Hepatocyte (in vitro differentiated cells): Measurements from ENCODE around the gene SLC39A11. TPM values are rescaled to one million over a fixed set of nuclear protein-coding genes. Genes with fewer than 3 reads are reported as not detected.

Source experiments
- DNase-seq: peaks from one replicate; pipeline ENCODE4 v3.0.0-alpha.2; 2016; ENCODE audit warnings: low spot score
- H2AFZ ChIP-seq: fragments of 200-600 bp; sonication (generic); 2 replicates; pipeline ENCODE4 v1.6.0; 2016; ENCODE audit warnings: antibody characterized with exemption, mild to moderate bottlenecking
- H3K27ac ChIP-seq: fragments of 200-600 bp; sonication (generic); 2 replicates; pipeline ENCODE4 v1.5.1; 2016; ENCODE audit warnings: mild to moderate bottlenecking
- H3K27me3 ChIP-seq: fragments of 200-600 bp; sonication (generic); 2 replicates; pipeline ENCODE4 v1.6.1; 2016
- H3K36me3 ChIP-seq: fragments of 200-600 bp; sonication (generic); replicated peaks from 2 replicates; pipeline ENCODE4 v1.5.1; 2016; ENCODE audit warnings: low read depth; ENCODE audit not compliant: insufficient read depth
- H3K4me1 ChIP-seq: fragments of 200-600 bp; sonication (generic); 2 replicates; pipeline ENCODE4 v1.5.1; 2016; ENCODE audit warnings: mild to moderate bottlenecking, moderate library complexity; ENCODE audit not compliant: insufficient read depth
- H3K4me2 ChIP-seq: fragments of 200-600 bp; sonication (generic); 2 replicates; pipeline ENCODE4 v1.6.0; 2016
- H3K4me3 ChIP-seq: fragments of 200-600 bp; sonication (generic); 2 replicates; pipeline ENCODE4 v1.5.1; 2016; ENCODE audit warnings: mild to moderate bottlenecking
- H3K79me2 ChIP-seq: fragments of 200-600 bp; sonication (generic); 2 replicates; pipeline ENCODE4 v1.6.0; 2017; ENCODE audit warnings: mild to moderate bottlenecking
- H3K9me2 ChIP-seq: fragments of 200-600 bp; sonication (generic); replicated peaks from 2 replicates; pipeline ENCODE4 v1.6.0; 2017; ENCODE audit warnings: mild to moderate bottlenecking; ENCODE audit not compliant: insufficient read depth
- H3K9me3 ChIP-seq: fragments of 200-600 bp; sonication (generic); 2 replicates; pipeline ENCODE4 v1.5.1; 2016; ENCODE audit warnings: low read depth, mild to moderate bottlenecking
- H4K20me1 ChIP-seq: fragments of 200-600 bp; sonication (generic); 2 replicates; pipeline ENCODE4 v1.6.0; 2016; ENCODE audit warnings: mild to moderate bottlenecking; ENCODE audit not compliant: insufficient read depth, poor library complexity, severe bottlenecking
- EZH2 ChIP-seq: fragments of 200-600 bp; sonication (generic); IDR thresholded peaks from 2 replicates; pipeline ENCODE4 v1.6.1; 2016; ENCODE audit warnings: antibody characterized with exemption, mild to moderate bottlenecking, borderline replicate concordance
- EZH2phosphoT487 ChIP-seq: fragments of 200-600 bp; sonication (generic); IDR thresholded peaks from one replicate; pipeline ENCODE4 v1.6.1; 2018; ENCODE audit warnings: antibody characterized with exemption, mild to moderate bottlenecking, low read depth, moderate library complexity; ENCODE audit not compliant: unreplicated experiment, severe bottlenecking
- WGBS: methylation state at CpG from one replicate; pipeline ENCODE4 v1.1.6; 2016; ENCODE audit warnings: low lambda C conversion rate; ENCODE audit errors: missing lambda C conversion rate; 5-methylcytosine and 5-hydroxymethylcytosine counted together
- polyA plus RNA-seq: library from polyadenylated mRNA; unstranded; fragments of >200 nt; fragmentation: Nextera tagmentation; extraction: Ambion mirVana; gene quantifications from 2 replicates; pipeline ENCODE4 v1.2.1, GENCODE V29; 2016
- total RNA-seq: library from RNA; depleted of rRNA; stranded (reverse); fragments of >200 nt; gene quantifications from 2 replicates; pipeline ENCODE4 v1.2.3, GENCODE V29; 2014
- TF ChIP-seq, protein P1 (sequence below): fragments of 200-600 bp; sonication (generic); IDR thresholded peaks from 2 replicates; pipeline ENCODE4 v1.5.1; 2016; ENCODE audit warnings: antibody characterized with exemption, mild to moderate bottlenecking; ENCODE audit not compliant: poor library complexity

The SLC39A11 gene
- total and polyA plus RNA-seq, 2 experiments from 2014 or later, result 37.7 to 39.1 TPM

DNA sequence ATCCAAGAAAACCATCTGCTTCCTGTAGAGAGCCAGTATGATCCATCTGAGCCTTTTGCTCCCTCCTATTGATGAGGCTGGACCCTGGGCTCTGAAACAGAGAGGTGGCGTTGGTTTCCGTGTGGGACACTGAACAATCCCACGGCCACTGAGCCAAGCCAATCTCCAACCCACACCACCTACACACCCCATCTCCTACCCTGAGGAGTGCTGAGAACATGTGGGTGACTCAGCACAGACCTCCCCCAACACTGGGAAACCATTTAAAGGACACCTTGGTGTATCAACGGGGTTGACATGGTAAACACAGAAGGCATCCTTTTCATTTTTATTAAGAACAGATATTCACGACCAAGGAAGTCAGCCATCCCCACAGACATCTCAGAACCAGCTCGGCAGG lies 332.1 kb downstream of the SLC39A11 start:
- Histone ChIP-seq H3K4me1 (no peaks in the 10 kb centered on the region), H3K27me3 (no peaks in the 10 kb centered on the region), H3K4me3 (no peak overlapping the region), H3K79me2 (no peaks in the 10 kb centered on the region), H3K9me2 (no peaks in the 10 kb centered on the region), H3K36me3 (no peaks in the 10 kb centered on the region), H3K27ac (no peak overlapping the region), H4K20me1 (no peaks in the 10 kb centered on the region), H3K9me3 (no peaks in the 10 kb centered on the region), H2AFZ (no peak overlapping the region), H3K4me2 (no peak overlapping the region)
- TF ChIP-seq EZH2phosphoT487 (no peak), EZH2 (no peak)
- TF ChIP-seq, protein P1, sequence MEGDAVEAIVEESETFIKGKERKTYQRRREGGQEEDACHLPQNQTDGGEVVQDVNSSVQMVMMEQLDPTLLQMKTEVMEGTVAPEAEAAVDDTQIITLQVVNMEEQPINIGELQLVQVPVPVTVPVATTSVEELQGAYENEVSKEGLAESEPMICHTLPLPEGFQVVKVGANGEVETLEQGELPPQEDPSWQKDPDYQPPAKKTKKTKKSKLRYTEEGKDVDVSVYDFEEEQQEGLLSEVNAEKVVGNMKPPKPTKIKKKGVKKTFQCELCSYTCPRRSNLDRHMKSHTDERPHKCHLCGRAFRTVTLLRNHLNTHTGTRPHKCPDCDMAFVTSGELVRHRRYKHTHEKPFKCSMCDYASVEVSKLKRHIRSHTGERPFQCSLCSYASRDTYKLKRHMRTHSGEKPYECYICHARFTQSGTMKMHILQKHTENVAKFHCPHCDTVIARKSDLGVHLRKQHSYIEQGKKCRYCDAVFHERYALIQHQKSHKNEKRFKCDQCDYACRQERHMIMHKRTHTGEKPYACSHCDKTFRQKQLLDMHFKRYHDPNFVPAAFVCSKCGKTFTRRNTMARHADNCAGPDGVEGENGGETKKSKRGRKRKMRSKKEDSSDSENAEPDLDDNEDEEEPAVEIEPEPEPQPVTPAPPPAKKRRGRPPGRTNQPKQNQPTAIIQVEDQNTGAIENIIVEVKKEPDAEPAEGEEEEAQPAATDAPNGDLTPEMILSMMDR, result no peak
- 92% methylated on average over 6 of the region's 6 CpGs for WGBS
- no peak for DNase-seq

DNA sequence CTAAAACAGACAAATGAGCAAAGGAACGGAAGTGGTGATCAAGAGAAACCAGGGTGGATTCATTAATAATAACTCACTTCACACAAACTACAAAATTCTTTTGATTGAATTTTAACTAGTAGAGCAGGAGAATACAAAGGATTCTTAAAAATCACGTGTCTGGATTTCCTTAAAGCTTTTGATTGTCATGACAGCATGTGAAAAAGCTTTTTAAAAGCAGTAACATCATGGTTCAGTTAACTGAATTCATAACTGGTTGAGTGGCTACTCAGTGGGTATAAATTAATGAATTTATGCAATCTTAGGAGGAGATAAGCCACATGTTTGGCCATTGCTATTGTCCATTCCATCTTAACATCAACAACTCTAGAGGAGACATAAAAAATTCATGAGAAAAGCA lies 333.2 kb downstream of the SLC39A11 start:
- no peak for TF ChIP-seq EZH2
- TF ChIP-seq EZH2phosphoT487, result no peak
- TF ChIP-seq, protein P1, result no peak
- no peak overlapping the region for H3K27ac ChIP-seq
- no peaks in the 10 kb centered on the region for H4K20me1 ChIP-seq
- DNase-seq, result no peak
- H3K79me2 ChIP-seq, result no peaks in the 10 kb centered on the region
- no peak overlapping the region for H2AFZ ChIP-seq
- no peaks in the 10 kb centered on the region for H3K36me3 ChIP-seq
- H3K4me2 ChIP-seq, result no peak overlapping the region
- 85% methylated on average over 2 of the region's 2 CpGs for WGBS
- H3K27me3 ChIP-seq, result no peaks in the 10 kb centered on the region
- no peak overlapping the region for H3K4me3 ChIP-seq
- H3K9me3 ChIP-seq, result no peaks in the 10 kb centered on the region
- no peaks in the 10 kb centered on the region for H3K4me1 ChIP-seq
- no peaks in the 10 kb centered on the region for H3K9me2 ChIP-seq

DNA sequence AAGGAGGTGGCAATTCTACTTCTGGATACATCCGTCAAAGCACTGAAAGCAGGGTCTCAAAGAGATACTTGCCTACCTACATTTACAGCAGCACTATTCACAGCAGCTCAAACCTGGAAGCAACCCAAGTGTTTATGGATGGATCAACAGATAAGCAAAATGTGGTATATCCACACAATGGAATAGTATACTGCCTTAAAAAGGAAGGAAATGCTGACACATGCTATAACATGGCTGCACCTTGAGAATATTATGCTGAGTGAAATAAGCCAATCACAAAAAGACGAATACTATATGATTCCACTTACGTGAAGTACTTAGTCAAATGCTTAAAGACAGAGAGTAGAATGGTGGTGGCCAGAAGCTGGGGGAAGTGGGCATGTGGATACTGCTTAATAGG lies 336.2 kb downstream of the SLC39A11 start:
- TF ChIP-seq EZH2 (no peak), EZH2phosphoT487 (no peak)
- TF ChIP-seq, protein P1, result no peak
- H3K4me1 ChIP-seq, result no peaks in the 10 kb centered on the region

DNA sequence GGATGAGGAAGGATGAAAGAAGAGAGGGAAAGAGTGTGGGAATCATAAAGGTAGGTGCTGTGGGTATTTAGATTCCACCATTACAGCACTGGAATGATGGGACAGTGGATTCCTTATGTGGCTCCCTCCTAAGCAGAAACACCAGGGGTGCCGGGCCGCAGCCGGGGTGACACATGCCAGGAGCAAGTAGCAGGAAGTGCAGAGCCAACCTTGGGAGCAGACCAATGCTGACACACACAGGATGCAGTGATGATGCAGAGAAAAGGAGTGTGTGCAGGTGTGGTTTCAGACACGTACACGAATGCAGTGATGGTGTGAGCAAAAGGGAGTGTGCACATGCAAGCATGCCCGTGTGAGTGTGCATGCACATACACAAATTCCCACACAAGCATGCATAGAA lies 338.0 kb downstream of the SLC39A11 start:
- WGBS, result 93% methylated on average over 6 of the region's 6 CpGs

More for the DNA sequence above, 336.2 kb downstream of the SLC39A11 start:
- WGBS, result 98% methylated on average over 3 of the region's 3 CpGs
- no peak overlapping the region for H3K4me2 ChIP-seq
- H2AFZ ChIP-seq, result no peak overlapping the region
- no peak for DNase-seq
- no peaks in the 10 kb centered on the region for H3K9me3 ChIP-seq
- H3K27ac ChIP-seq, result no peak overlapping the region
- H4K20me1 ChIP-seq, result no peaks in the 10 kb centered on the region
- no peaks in the 10 kb centered on the region for H3K79me2 ChIP-seq
- H3K9me2 ChIP-seq, result no peaks in the 10 kb centered on the region
- H3K4me3 ChIP-seq, result no peak overlapping the region
- H3K36me3 ChIP-seq, result no peaks in the 10 kb centered on the region
- H3K27me3 ChIP-seq, result no peaks in the 10 kb centered on the region

More for the DNA sequence above, 338.0 kb downstream of the SLC39A11 start:
- peaks cover 2% of the 10 kb centered on the region for H3K4me1 ChIP-seq
- DNase-seq, result no peak
- H3K36me3 ChIP-seq, result no peaks in the 10 kb centered on the region
- no peaks in the 10 kb centered on the region for H3K27me3 ChIP-seq
- H3K9me3 ChIP-seq, result no peaks in the 10 kb centered on the region
- H4K20me1 ChIP-seq, result no peaks in the 10 kb centered on the region
- no peak overlapping the region for H2AFZ ChIP-seq
- no peak overlapping the region for H3K27ac ChIP-seq
- TF ChIP-seq, protein P1, result no peak
- no peak for TF ChIP-seq EZH2phosphoT487
- H3K4me2 ChIP-seq, result no peak overlapping the region
- no peaks in the 10 kb centered on the region for H3K9me2 ChIP-seq
- no peak overlapping the region for H3K4me3 ChIP-seq
- H3K79me2 ChIP-seq, result no peaks in the 10 kb centered on the region
